HG03565 (cell line): ENCODE data around the gene KIF2C.
A peak's percentile ranks its signal among the peaks of the same experiment; 100 is the strongest.
"Not testable (repeated sequence)": the region's sequence is repeated elsewhere in the genome, so short reads cannot be mapped to it uniquely, and the experiment has no call there.

ENCODE experiments used
- ATAC-seq: cut with Tn5 transposase; IDR thresholded peaks from one replicate; pipeline ENCODE4 v1.9.1; 2021; ENCODE audit warnings: mild to moderate bottlenecking, moderate library complexity; ENCODE audit not compliant: unreplicated experiment

Gene KIF2C

DNA sequence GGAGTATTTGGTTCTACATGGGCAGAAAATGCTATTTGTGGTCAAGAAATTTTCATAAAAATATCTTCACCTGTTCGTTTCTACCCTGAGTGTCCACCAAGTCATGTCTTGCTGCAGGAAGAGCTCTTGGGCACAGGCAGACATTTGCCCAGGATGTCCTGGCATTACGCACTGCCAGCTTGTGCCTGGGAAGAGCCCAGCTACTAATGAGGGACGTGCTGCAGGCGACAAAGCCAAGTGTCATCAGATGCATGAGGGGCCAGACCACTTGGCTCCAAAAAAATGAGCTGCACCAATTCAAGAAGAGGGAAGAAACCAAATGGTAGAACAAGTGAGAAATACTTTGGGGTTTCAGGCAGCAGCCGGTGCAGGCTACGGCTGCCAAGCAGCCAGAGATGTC, 21.5 kb upstream of the KIF2C start:
- ATAC-seq: no peak

DNA sequence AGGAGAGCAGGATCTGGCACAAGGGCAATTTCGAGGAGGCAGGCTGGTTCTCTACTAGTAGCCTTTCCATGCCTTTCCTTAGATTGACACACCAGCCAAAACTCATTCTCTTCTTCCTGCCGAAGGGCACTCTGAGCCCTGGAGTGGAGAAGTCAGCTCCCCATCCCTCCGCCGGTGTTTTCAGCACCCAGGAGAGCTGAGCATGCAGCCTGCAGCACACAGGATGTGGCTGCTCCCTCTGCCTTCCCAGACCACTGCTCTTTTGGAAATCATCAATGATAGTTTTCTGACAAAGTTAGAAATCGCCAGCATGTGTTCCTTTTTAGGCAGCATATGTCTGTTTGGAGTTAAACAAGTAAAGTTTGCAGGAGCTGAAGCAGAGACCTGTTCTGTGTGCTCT, 20.3 kb upstream of the KIF2C start:
- ATAC-seq: no peak

DNA sequence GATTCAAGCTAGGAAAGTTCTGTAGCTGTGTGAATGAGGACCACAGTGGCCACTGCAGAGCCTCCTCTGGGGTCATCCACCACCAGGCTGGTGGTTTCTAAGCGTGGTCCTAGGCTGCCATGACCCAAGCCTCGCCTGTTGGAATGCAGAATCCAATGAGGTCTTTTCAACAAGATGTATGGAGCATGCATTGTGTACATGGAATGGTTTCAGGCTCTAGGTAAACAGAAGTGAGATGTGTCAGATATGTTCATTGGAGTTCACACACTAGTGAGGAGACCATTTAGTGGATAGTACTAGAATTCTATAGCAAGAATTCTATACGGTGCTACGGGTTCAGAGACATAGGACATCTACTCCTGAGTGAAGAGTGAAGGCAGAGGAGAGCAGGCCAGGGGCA, 19.4 kb upstream of the KIF2C start:
- ATAC-seq: no peak

DNA sequence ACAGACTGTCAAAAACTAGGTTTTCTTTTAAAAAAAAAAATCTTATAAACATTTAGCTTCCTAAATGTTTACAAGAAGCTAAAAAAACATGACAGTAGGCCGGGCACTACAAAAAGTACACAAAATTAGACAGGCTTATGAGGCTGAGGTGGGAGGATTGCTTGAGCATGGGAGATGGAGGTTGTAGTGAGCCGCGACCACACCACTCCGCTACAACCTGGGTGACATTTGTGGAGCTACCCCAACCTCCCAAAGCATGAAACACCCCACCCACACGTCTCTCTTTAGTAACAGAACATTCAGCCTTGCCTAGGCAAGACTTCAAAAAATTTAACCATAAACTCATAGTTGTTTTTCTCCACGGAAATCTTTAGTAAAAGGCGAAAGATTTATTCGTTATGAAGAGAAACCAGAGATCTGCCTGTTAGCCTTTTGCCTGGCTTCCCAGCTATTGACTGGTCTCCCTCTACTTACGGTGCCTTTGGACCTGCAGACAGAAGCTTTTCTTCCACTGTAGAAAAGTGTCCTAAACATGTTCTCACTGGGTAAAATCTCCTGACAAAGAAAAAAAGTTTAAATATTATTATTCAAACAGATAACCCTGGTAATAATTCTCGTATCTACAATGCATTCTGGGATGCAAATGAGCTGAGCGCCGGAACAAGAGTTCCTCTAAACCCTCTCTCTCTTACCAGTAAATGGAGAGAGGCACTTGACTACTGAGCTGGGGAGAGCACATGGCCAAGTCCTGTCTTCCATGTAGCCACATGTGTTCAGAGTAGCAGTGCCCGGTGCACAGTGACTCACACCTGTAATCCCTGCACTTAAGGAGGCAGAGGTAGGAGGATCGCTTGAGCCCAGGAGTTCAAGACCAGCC, 17.9 kb upstream of the KIF2C start:
- peak; percentile 50 for ATAC-seq

DNA sequence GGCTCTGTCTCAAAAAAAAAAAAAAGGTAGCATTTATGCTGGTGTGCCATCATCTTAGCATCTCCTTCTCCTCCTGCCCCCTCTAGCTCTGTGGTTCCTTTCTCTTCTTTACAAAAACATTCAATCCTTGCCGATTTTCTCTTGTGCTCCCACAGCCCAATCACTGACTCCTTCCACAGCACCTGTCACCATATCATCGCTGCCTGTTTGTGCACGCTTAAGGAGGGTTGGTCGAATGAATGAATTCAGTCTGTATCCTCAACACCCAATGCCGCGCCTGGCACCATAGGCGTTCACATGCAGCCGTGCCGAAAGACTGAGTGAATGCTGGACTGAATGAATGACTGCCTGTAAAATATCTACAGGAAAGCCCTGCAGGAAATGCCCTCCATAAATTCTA, 16.6 kb upstream of the KIF2C start:
- ATAC-seq: no peak

DNA sequence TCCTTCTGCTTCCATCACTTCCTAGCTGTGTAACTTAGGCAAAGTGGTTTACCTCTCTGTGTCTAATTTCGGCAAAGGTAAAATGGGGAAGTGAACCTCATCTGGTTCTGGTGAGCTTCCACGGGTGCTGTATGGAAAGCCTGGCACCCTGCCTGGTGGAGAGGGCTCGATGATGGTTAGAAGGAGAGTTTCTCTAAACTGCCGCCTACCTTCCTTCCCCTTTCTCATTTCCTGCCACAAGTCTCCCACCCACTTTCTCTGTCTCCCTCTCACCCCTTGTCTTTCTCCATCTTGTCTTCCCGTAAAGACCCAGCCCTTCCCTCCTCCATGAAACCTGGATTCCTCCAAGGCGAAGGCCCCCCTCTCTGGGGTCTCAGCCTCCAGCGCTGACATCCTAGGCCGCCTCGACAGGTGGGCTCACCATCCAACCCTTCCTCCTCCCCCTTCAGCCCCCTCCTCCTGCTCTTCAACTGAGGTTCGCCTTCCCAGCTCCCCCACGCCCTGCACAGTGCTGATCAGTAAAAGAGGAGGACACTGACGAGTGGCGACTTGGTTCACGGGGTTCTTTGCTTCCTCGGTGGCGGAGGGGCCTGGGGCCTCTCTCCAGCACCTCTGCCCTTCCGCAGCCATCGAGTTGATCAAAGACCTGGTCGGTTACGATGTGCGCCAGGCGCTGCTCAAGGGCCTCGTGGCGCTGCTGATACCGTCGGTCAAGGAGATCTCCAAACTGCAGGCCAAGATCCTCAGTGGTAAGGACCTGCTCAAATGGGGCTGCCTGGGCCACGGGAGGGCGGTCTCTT, 15.9 kb upstream of the KIF2C start:
- ATAC-seq: no peak

DNA sequence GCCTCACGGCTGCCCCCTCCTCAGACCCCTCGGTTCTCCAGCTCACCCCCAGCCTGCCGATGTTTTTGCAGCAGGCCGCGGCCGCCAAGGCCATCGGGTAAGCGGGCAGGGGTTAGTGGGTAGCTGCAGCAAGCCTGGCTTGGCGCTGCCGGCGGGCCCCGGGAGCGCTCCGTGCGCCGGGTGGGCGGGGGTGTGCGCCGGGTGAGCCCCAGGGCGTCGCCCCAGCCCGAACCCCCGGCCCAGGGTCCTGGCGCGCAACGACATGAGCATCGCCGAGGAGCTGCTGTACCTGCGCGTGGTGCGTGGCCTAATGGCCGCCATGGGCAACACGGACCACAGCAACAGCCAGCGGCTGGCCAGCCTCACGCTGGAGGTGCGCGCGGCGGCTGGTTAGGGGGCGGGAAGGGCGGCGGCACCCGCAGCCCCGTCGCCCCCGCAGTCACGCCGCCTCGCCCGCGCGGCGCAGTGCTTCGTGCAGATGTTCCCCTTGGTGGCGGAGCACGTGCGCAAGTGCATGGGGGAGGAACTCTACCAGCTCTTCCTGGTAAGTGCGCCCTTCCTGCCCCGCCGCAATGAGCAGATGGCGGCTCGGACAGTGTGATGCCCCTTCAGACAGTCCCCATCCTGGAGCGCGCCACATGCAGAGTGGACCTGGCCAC, 15.2 kb upstream of the KIF2C start:
- no peak for ATAC-seq

DNA sequence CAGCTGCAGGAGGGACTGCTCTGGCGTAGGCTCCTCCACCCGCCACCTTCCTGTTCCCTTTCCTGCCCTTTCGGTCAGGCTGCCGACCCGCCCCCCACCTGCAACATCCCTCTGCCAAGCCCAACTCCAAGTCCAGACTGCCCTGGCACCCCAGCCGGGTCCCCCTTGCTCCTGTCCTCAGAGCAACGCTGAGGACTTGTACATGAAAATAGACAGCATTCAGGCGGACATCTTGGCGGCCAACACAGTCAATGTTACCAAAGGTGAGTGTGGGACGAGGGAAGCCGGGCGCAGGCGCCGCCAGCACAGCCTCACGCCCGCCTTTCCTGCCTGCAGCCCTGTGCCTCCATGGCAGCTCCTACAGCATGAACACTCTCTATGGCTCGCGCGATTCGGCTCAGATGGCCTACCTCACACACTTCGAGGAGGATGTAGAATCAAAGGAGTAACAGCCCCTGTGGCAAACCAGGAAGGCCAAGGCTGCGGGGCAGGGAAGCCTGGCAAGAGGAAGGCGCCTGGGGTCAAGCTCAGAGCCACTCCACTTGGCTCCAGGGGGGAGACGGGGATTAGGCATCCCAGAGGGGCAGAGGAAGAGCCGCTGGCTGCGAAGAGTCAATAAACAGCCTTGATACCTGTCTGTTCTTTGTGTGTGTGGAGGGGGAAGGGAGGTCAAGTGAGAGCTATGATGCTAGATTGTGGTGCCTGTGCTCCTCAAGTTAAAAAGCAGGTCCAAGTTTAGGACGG, 14.5 kb upstream of the KIF2C start:
- no peak for ATAC-seq

DNA sequence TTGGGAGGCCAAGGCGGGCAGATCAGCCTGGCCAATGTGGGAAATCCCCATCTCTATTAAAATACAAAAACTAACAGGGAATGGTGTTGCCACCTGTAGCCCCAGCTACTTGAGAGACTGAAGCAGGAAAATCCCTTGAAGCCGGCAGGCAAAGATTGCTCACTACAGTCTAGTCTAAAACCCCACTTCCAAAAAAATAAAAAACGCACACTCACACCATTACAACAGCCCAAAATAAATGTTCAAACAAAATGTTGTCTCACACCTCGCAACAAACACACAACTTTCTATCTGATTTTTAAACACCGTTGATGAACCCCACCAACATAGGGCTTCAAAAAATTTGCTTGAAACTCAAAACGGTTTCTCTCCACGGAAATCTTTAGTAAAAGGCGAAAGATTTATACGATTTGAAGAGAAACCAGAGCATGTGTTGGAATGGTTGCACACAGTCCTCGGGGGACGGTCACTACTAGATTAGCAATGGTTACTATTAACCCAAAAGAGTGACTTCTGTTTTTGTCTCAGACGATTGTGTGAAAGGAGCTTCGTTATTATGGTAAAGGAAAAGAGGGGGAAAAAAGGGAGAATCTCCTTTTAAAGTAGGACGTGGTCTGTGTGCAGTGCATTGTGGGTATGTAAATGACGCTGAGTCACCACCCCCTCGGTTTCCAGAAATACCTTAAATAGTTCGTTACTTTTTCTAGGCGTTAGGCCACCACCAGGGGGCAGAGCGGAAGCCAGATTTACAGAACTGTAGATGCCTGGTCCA, 8.7 kb upstream of the KIF2C start, which contains the start of gene RNU5D-1:
Gene RNU5D-1 (minus strand): TSS at position 430 of the 772 bp plus-strand sequence.
- peak; percentile 65 for ATAC-seq

DNA sequence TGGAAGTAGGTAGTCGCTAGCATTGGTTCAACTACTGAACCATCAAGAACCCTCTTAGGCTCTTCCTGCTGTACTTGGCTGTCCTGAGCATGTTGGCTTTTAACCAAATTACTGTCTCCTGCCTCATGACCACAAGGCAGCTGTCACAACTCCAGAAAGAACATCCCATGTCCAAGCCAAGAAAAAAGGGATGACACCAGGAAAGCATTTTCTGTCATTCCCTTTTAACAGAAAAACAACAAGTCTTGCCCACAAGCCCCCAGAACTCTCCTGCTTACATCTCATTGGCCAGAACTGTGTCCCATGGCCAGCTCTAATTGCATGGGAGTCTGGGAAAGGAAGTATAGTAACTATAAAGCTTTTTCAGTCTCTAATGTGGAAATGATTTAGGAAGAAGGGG, 6.3 kb upstream of the KIF2C start:
- no peak for ATAC-seq

DNA sequence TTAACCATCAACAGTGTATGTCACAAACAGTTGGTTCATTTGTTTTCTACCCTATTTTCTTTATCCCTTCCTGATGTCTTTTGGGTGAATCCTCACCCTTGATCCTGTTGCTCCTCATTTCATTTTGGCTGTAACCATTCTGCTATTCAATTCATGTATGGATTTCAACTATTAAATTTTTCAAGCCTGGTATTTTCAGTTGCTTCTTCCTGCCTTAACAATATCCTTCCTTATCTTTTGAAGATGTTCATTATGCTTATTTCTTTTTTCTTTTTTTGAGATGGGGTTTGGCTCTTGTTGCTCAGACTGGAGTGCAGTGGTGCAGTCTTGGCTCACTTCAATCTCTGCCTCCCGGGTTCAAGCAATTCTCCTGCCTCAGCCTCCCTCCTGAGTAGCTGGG, 5.9 kb upstream of the KIF2C start:
- ATAC-seq: no peak

DNA sequence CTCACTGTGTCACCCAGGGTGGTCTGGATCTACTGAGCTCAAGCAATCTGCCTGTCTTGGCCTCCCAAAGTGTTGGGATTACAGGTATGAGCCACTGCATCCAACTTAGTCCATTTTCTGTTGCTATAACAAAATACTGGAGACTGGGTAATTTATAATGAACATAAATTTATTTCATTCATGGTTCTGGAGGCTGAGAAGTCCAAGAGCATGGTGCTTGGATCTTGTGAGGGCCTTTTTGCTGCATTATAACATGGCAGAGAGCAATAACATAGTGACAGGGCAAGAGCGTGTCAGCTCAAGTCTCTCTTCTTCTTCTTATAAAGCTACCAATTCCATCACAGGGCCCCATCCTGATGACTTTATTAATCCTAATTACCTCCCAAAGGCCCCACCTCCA, 3.6 kb upstream of the KIF2C start:
- ATAC-seq: no peak

DNA sequence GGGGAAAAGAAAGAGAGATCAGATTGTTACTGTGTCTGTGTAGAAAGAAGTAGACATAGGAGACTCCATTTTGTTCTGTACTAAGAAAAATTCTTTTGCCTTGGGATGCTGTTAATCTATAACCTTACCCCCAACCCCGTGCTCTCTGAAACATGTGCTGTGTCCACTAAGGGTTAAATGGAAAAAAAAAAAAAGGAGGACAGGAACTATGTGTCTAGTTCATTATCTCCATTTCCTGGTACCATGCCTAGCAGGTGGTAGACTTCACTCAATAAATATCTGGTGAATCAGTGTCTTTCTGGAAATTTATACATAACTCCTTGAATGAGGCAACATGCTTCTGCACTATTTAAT, 707 bp upstream of the KIF2C start:
- ATAC-seq: not testable (repeated sequence)

DNA sequence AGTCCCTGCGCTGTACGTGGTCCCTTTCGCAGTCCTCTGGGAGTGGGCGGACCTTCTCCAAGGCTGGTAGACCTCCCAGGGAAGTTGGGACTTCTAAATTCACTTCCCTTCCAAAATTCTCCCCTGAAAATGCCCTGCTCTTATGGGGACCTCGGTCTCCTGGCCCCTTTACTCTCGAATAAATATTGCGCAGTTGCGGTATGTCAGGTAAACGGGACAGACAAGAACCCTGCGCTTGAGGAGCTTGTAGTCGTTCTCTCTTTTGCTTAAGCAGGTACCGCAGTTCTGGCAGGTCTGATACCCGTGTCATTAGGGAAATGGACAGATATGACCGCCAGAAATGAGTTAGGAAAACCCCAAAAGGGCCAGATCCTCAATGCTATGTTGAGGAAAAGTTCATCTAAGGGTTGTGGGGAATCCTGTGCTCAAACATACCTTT, 561 bp downstream of the KIF2C start:
- no peak for ATAC-seq

DNA sequence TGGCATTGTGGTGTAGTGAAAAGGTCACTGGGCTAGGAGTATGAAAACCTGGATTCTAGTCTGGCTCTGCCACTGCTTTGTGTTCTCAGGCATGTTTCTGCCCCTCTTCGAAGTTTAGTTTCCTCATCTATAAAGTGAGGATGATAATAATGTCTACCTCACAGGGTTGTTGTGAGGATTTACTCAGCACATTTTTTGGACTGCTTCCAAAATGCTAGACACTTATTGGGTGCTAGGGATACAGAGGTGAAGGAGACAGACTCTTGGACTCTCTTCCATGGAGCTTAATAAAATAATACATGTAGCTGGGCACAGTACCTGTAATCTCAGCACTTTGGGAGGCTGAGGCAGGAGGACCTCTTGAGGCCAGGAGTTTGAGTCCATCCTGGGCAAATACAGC, 3.6 kb downstream of the KIF2C start:
- no peak for ATAC-seq

DNA sequence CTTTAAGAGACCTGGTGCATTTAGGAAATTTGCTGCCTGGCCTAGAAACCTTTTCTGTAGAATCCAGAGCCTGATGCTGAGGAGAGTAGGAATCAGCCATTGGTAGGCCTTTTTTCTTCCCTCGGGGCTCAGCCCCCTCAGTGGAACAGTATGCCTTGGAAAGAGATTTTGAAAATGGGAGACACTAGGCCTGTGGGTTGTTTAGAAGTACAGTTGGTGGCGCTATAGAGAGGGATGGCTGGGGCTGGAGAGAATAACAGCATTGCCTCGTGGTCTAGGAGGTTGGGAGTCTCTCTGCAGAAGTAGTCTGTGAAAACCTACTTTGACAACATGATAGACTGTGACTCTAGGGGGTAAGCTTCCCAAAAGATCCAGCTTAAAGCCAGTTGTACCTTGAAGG, 8.2 kb downstream of the KIF2C start:
- no peak for ATAC-seq

DNA sequence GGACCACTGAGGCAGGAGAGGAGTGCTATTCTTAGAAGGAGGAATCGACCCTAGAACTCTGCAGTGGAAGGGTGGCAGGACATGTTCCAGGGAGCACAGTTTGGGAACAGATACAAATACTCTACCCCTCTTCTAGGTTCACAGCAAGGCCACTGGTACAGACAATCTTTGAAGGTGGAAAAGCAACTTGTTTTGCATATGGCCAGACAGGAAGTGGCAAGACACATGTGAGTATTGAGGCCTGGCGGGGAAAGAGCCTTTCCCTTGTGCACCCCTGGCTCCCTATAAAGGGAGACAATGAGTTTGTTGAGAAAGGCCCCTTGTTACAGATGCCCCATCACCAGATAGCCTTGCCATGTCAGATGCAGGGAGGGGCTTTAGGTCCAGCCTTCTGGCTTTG, 17.8 kb downstream of the KIF2C start:
- ATAC-seq: no peak

DNA sequence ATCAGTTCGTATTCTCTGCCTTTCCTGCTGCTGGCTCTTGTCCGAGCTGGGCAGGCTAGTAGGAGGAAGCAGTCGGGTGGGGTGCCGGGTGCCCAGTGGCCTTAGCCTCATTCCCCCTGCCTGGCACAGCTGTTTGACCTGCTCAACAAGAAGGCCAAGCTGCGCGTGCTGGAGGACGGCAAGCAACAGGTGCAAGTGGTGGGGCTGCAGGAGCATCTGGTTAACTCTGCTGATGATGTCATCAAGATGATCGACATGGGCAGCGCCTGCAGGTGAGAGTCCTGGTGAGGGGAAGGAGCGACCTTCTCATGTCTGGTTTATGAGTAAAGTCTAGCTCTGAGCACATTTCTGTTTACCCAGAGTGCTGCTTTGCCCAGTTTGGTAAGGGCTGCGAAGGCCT, 19.4 kb downstream of the KIF2C start:
- ATAC-seq: no peak

DNA sequence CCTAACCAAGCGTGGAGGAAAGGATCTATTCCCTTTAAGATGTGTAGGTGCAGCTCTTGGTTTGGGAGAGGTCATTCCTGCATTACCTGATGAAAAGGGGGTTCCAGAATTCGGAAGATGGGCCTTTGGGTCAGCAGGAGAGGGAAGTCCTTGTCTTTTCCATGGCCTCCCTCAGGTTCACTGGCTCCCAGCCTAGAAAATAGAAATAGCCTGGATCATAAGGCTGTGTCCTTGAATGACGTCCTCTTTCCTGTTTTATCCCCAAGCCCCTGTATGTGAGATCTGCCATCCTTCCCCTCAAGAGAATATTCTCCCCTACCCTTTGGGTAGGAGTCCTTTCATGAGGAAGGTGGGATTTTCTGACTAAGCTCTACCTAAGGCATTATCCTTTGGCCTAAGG, 21.2 kb downstream of the KIF2C start:
- no peak for ATAC-seq

DNA sequence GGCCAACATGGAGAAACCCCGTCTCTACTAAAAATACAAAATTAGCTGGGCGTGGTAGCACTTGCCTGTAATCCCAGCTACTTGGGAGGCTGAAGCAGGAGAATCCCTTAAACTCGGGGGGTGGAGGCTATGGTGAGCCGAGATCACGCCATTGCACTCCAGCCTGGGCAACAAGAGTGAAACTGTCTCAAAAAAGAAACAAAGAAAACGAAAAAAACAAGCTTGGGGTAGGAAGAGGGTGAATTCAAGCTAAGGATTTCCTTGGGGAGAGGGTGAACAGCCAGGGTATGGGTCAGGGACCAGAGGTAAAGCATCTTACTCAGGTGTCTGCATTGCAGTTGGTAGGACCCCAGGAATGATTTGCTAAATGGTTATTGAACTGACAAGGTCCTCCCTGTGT, 26.8 kb downstream of the KIF2C start:
- not testable (repeated sequence) for ATAC-seq
